ENCODE results near the gene ERCC2. TPM values are rescaled to one million over a fixed set of nuclear protein-coding genes. Genes with fewer than 3 reads are reported as not detected.
"Not testable (repeated sequence)": the region's sequence is repeated elsewhere in the genome, so short reads cannot be mapped to it uniquely, and the experiment has no call there.

ERCC2 gene
- total RNA-seq, 1 donor from 2014 or later: 25.3 TPM

DNA sequence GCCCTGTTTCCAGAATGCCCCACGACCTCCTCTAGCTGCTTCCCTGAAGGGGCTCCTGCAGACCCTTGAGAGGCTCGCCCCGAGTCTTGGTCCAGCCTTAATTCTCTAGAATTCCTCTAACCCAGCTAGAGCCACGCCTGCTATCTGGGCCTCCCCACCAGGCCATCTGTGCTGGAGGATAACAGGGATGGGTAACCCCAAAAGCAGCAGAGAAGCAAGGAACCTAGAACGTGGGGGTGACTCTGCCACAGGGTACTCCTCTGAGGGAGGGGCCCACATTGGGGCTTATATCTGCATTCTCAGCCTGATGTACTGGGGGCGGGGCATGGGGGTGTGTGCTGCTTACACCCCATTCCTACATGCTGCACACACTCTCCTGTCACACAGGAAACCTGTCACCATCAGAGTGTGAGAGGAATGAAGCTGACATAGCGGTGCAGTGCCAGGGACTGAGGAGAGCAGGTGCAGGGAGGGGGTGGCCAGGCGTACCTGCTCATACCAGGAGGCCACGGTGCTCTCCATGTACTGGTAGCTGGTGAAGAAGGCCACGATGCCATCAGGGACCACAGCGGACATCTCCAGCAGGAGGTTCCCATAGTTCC, 16.0 kb downstream of the ERCC2 start:
- no peak for DNase-seq (ENCODE audit: low spot score)

- DNase-seq (ENCODE audit: low spot score): no peak
Observed at GRCh38 chr19:45352914-45353796, 17.2 kb downstream of the ERCC2 start.

DNA sequence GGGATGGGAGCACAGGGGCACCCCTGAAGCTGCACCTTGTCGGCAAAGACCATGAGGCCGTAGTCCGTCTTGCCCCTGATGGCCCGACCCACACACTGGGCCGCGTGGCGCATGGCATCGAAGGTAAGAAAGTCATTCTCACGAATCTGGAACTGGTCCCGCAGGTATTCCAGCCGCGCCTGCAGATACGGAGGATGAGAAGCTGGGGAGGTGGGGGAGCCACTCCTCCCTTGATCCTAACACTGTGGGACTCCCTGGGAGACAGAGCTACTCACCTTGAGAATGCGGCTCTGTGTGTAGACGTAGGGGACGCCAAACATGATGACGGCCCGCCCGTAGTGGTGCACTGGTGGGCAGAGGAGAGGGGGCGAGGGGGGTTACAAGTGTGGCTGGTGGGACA, 17.9 kb downstream of the ERCC2 start:
- no peak for DNase-seq (ENCODE audit: low spot score)

GRCh38 chr19:45352062-45352461, 18.3 kb downstream of the ERCC2 start:
- no peak for DNase-seq (ENCODE audit: low spot score)

- no peak for DNase-seq (ENCODE audit: low spot score)
Observed at GRCh38 chr19:45351401-45351952, 18.9 kb downstream of the ERCC2 start.

DNA sequence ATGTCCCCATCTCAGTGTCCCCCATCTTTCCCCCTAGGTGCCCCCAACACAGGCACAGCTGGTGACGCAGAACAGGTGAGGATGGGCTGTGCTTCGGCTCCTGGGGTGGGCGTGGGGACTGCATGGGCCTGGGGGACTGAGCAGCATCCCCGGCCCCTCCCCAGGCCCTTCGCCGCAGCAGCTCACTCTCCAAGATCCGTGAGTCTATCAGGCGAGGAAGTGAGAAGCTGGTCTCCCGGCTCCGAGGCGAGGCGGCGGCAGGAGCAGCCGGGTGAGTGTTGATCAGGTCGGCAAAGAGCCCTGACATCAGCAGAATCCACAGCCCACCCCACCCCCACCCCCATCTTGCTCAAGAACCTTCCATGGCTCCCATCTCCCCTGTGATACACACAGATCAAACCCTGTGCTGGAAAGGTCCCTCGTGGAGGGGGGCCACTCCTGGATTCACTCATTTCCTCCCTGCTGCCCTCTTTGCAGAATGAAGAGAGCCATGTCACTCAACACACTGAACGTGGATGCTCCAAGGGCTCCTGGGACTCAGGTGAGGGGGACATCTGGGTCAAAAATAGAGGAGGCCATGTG, 19.8 kb downstream of the ERCC2 start:
- DNase-seq (ENCODE audit: low spot score): no peak

DNA sequence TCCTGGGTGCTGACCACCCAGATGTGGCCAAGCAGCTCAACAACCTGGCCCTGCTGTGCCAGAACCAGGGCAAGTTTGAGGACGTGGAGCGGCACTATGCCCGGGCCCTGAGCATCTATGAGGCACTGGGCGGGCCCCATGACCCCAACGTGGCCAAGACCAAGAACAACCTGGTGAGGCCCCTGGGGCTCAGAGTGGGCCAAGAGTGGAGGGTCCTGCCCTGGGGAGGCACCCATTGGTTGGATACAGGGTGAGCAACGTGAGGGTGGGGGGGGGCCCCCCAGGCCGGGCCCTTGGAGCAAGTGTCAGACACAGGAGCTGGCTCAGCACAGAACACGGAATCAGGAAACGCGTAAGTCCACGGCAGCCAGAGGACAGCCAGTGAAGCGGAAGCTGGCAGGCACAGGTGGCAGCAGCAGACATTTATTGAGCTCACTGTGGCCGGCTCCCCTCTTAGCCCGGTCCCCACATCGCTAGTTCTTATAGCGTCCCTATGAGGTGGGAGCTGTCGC, 20.9 kb downstream of the ERCC2 start:
- no peak for DNase-seq (ENCODE audit: low spot score)

- no peak for DNase-seq (ENCODE audit: low spot score)
Observed at GRCh38 chr19:45349126-45349415, 21.3 kb downstream of the ERCC2 start.

DNA sequence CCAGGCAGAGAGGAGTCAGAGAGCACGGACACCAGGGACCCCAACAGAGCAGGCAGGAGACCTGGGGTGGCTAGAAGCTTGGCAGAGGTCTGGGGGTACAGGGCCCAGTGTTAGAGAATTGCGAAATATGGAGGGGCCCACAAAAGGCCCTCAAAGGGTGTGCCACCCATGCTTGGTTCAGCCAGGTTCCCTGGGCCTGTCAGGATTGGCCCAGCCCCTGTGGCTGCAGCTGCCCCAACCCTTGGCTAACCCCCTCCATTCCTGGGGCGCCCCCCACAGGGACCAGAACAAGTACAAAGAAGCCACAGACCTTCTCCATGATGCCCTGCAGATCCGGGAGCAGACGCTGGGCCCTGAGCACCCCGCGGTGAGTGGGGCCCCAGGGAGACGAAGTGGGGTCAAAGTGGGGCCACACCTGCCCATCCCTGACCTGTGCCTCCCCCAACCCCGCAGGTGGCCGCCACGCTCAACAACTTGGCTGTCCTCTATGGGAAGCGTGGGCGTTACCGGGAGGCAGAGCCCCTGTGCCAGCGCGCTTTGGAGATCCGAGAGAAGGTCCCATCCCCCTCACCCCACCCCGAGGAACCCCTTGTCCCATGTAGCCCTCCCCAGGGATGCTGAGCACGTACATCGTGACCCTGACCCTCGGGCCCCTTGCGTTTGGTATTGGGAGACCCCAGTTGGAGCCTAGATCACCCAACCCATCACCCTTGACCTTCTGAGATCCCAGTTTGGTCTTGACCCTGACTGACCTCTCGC, 21.8 kb downstream of the ERCC2 start:
- DNase-seq (ENCODE audit: low spot score): no peak

DNA sequence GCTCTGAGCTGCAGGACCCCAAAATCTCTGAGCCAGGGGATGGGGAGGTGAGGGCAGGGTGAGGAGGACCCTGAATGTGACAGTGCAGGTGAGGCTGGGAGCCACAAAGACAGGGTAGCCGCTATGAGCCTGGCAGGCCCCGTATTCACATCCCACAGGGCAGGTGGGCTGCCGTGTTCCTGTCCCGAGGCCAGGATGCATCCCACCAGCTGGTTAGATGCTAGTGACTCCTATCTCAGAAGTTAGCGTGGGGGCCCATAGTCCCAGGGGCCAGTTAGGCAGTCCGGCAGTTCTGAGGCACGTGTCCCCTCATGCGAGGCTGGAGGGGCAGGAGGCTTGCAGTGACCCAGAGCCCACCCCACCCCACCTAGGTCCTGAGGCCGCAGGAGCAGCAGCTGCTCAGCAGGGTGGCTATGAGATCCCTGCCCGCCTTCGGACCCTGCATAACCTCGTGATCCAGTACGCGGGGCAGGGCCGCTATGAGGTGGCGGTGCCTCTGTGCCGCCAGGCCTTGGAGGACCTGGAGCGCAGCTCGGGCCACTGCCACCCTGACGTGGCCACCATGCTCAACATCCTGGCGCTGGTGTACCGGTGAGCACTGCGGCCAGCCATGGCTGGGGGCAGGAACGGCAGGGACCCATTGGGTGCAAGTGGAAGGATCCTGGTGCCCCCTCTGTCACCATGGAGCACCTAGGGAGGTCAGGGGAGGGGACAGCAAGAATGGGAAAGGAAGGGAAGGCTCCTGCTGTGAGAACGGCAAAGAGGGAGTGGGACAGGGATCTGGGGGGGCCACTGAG, 22.6 kb downstream of the ERCC2 start:
- no peak for DNase-seq (ENCODE audit: low spot score)

- no peak for DNase-seq (ENCODE audit: low spot score)
Observed at GRCh38 chr19:45346449-45346848, 23.9 kb downstream of the ERCC2 start.

DNA sequence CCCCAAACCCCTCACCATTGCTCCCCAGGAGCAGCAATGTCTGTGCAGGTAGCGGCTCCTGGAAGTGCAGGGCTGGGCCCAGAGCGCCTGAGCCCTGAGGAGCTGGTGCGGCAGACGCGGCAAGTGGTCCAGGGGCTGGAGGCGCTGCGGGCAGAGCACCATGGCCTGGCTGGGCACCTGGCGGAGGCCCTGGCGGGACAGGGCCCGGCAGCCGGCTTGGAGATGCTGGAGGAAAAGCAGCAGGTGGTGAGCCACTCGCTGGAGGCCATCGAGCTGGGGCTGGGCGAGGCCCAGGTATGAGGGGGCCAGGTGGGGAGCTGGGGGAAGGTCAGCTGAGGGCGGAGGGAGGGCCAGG, 24.9 kb downstream of the ERCC2 start:
- no peak for DNase-seq (ENCODE audit: low spot score)

- peak; percentile 42 for DNase-seq (ENCODE audit: low spot score)
Observed at GRCh38 chr19:45344621-45345505, 25.5 kb downstream of the ERCC2 start.

DNA sequence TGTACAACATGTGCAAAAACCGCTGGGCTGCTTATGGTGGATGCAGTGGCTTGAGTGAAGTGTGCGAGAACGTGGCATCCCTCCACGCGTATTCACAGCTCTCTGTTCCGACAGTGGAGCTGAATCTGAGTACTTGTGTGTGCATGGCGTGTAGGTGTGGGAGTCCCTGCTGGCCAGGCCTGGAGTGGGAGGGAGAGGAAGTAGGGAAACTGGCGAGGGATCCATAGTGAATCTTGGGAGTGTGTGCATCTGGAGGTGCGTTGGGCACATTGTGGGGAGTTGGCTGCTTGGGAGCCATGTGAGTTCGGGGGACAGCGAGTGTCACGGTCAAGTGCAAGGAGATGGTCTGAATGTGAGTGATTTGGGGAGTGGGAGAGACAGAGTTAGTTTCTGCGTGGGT, 27.5 kb downstream of the ERCC2 start:
- no peak for DNase-seq (ENCODE audit: low spot score)

- no peak for DNase-seq (ENCODE audit: low spot score)
Observed at GRCh38 chr19:45340899-45341453, 29.4 kb downstream of the ERCC2 start.

GRCh38 chr19:45340232-45340898, 30.0 kb downstream of the ERCC2 start, which contains the start of gene KLC3:
KLC3 (plus strand) TSS chr19:45340750; CDS start chr19:45345542, 4,792 bp downstream.
- DNase-seq (ENCODE audit: low spot score): no peak

- no peak for DNase-seq (ENCODE audit: low spot score)
Observed at GRCh38 chr19:45339629-45340028, 30.7 kb downstream of the ERCC2 start.

GRCh38 chr19:45336696-45337251, 33.6 kb downstream of the ERCC2 start:
- no peak for DNase-seq (ENCODE audit: low spot score)

GRCh38 chr19:45334881-45335280, 35.5 kb downstream of the ERCC2 start:
- not testable (repeated sequence) for DNase-seq (ENCODE audit: low spot score)
